OCI-LY7 (cell line): Measurements from ENCODE around the gene LRRC4B.

ENCODE experiments used
- CTCF ChIP-seq: fragments of 200-600 bp; sonication (generic); conservative IDR thresholded peaks from 2 replicates; pipeline ENCODE4 v1.5.1; 2014; ENCODE audit warnings: mild to moderate bottlenecking, antibody characterized with exemption, low read length, moderate library complexity, mixed read lengths
- EZH2phosphoT487 ChIP-seq: fragments of 200-600 bp; sonication (generic); IDR thresholded peaks from 2 replicates; pipeline ENCODE4 v1.6.1; 2018; ENCODE audit warnings: low read depth, borderline replicate concordance, mild to moderate bottlenecking, mixed run types, antibody characterized with exemption, low read length, moderate library complexity, mixed read lengths

DNA sequence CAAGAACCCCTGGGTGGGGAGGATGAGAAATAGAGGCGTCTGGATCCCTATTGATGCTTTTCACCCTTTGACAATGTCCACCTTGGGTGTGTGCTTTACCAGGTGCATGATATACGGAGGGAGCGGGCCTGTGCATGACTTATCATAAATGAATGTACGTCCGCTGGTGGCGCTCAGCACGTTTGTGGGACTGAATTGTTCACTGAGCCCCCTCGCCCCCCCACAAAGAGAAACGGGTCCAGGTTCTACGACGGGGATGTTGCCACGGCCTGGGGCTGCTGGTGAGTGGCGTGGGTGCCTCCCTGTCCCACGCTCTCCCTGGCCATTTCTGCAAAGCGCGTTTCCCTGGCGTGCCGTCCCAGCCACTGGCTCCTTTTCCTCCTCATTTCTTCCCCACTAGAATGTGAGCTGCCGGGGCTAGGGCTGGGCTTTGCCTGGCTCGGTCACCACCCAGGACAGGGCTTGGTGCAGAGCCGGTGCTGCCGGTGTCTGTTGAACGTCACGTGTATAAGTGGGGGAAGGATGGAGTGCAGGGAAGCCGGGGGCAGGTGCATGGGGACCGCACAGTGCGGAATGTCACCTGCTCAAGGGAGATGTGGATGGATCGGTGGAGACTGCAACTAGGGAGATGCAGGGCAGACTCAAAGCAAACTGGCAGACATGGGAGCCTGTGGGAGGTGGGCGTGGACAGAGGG lies 21.6 kb downstream of the LRRC4B start:
- no peak for TF ChIP-seq CTCF
- no peak for TF ChIP-seq EZH2phosphoT487
